Right atrium auricular region (tissue), 2 donors: ENCODE results near the gene CPSF3. TPM values are rescaled to one million over a fixed set of nuclear protein-coding genes. Genes with fewer than 3 reads are reported as not detected.

Experiments
- DNase-seq: peaks from one replicate; pipeline ENCODE4 v3.0.0-alpha.2; 2019; ENCODE audit warnings: low spot score
- H3K27ac ChIP-seq, 2 donors: fragments of 200-600 bp; sonication (generic); 1 replicate in 1 of 2; 2 replicates in 1 of 2; pipeline ENCODE4 v1.5.1; 2016 to 2019
- H3K27me3 ChIP-seq, 2 donors: fragments of 200-600 bp; sonication (generic); one replicate each; pipeline versions ENCODE4 v1.5.1 to v1.6.0; 2017 to 2019
- H3K36me3 ChIP-seq: fragments of 200-600 bp; sonication (generic); one replicate; pipeline ENCODE4 v1.5.1; 2016
- H3K4me1 ChIP-seq, 2 donors: fragments of 200-600 bp; sonication (generic); one replicate each; pipeline versions ENCODE4 v1.5.1 to v1.6.0; 2017 to 2019
- H3K4me3 ChIP-seq, 2 donors: fragments of 200-600 bp; sonication (generic); 1 replicate in 1 of 2; 2 replicates in 1 of 2; pipeline ENCODE4 v1.5.1; 2017 to 2019; ENCODE audit warnings: mild to moderate bottlenecking in 1 of 2, moderate library complexity in 1 of 2
- H3K9me3 ChIP-seq, 2 donors: fragments of 200-600 bp; sonication (generic); one replicate each; pipeline ENCODE4 v1.5.1; 2019
- CTCF ChIP-seq, 2 donors: fragments of 200-600 bp; sonication (generic); IDR thresholded peaks; one replicate each; pipeline ENCODE4 v1.5.1; 2019; ENCODE audit warnings: antibody characterized with exemption in 2 of 2
- total RNA-seq, 2 donors: library from RNA; depleted of rRNA; stranded (reverse); fragments of >200 nt; gene quantifications; one replicate each; pipeline ENCODE4 v1.1.0, GENCODE V29; 2016

Gene CPSF3
- total RNA-seq, 2 donors from 2014 or later: 13.7 to 13.9 TPM

GRCh38 chr2:9404451-9404850, 19.0 kb upstream of the CPSF3 start:
- no peak for TF ChIP-seq CTCF (IDR thresholded peaks at IDR 0.05)
- no peak overlapping the region for H3K27ac ChIP-seq
- no peaks in the 10 kb centered on the region for H3K27me3 ChIP-seq
- H3K36me3 ChIP-seq: peaks cover 46% of the 10 kb centered on the region
- no peaks in the 10 kb centered on the region for H3K4me1 ChIP-seq
- no peak overlapping the region for H3K4me3 ChIP-seq
- DNase-seq: no peak
- H3K9me3 ChIP-seq: no peaks in the 10 kb centered on the region

- peak; percentile 32 for DNase-seq
- H3K27ac ChIP-seq: no peak overlapping the region
- no peaks in the 10 kb centered on the region for H3K9me3 ChIP-seq
- no peaks in the 10 kb centered on the region for H3K4me1 ChIP-seq
- H3K36me3 ChIP-seq: peaks cover 54% of the 10 kb centered on the region
- no peak overlapping the region for H3K4me3 ChIP-seq
- TF ChIP-seq CTCF (IDR thresholded peaks at IDR 0.05): no peak
- no peaks in the 10 kb centered on the region for H3K27me3 ChIP-seq
Observed at GRCh38 chr2:9405636-9406035, 17.8 kb upstream of the CPSF3 start.

DNA sequence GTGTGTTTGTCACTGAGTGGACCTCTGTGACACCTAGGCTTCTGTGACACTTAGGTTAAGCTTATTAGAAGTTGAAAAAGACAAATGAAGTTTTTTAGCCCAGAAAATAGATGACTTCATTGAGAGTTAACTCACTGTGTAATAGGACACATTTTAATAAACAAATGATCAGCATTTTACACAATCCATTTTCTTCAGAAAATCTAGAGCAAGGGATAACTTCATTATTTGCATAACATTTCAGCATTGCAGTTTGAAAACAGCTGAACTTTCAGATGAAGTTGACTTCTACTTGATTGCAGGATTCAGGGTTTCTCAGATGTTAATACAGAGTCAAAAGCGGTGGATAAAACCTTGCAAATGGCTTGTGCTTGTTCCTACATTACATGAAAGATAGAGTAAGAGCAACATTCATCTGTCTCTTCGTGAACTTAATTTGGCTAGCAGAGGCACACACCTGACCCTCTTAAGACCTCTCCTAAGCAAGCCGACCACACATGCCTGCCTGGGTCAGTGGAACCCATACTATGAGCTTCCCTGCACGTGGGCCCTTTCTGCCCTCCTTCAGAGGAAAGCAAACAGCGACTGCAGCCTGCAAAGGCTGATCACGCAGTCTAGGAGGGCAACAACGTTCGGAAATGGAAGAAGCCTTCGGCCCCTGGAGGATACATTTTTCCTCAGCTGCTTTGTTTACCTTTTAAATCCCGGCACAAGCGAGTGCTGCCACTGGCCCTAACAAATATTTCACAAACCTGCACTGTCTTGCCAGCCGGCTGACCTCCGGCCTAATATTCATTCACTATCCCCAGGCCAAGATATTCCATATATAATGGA, 16.7 kb upstream of the CPSF3 start:
- H3K36me3 ChIP-seq: peaks cover 54% of the 10 kb centered on the region

GRCh38 chr2:9407363-9407811, 16.1 kb upstream of the CPSF3 start:
- H3K36me3 ChIP-seq: peaks cover 55% of the 10 kb centered on the region
- DNase-seq: peak; percentile 43
- H3K27me3 ChIP-seq: no peaks in the 10 kb centered on the region
- TF ChIP-seq CTCF (IDR thresholded peaks at IDR 0.05): no peak
- H3K27ac ChIP-seq: no peak overlapping the region
- H3K4me3 ChIP-seq: no peak overlapping the region
- H3K4me1 ChIP-seq: no peaks in the 10 kb centered on the region
- no peaks in the 10 kb centered on the region for H3K9me3 ChIP-seq

More for the DNA sequence above, 16.7 kb upstream of the CPSF3 start:
- TF ChIP-seq CTCF (IDR thresholded peaks at IDR 0.05): no peak
- Histone ChIP-seq H3K27me3 (no peaks in the 10 kb centered on the region), H3K4me3 (no peak overlapping the region), H3K27ac (no peak overlapping the region), H3K4me1 (no peaks in the 10 kb centered on the region), H3K9me3 (no peaks in the 10 kb centered on the region)
- peak; percentile 44 for DNase-seq

DNA sequence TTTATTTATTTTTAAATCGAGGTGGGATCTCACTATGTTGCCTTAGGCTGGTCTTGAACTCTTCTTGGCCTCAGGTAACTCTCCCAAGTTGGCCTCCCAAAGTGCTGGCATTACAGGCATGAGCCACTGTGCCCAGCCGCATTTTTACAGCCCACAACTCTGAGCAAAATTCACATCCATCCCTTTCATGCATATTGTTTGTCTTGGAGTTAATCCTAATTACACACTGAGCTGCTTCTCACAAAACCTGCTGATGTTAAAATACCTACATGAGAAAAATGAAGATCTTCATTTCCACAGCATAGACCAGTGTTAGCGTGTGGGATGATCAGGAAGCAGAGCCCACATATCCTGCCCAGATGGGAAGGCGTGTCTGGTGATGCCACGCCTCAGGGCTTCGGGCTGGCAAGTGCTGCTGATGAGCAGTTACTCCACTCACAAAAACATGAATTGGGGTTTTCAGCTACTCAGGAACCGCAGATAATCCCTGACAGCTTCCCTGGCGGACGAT, 14.8 kb upstream of the CPSF3 start:
- DNase-seq: peak; percentile 46
- no peak overlapping the region for H3K27ac ChIP-seq

More for the DNA sequence above, 14.8 kb upstream of the CPSF3 start:
- TF ChIP-seq CTCF (IDR thresholded peaks at IDR 0.05): no peak
- Histone ChIP-seq H3K9me3 (no peaks in the 10 kb centered on the region), H3K36me3 (peaks cover 48% of the 10 kb centered on the region), H3K4me3 (no peak overlapping the region), H3K27me3 (no peaks in the 10 kb centered on the region), H3K4me1 (no peaks in the 10 kb centered on the region)
